ENCODE data around the gene PPEF1. TPM values are rescaled to one million over a fixed set of nuclear protein-coding genes. Genes with fewer than 3 reads are reported as not detected.

The PPEF1 gene
- total RNA-seq, 1 experiment from 2014 or later, result 0.52 TPM

- no peak overlapping the region for H2BK15ac ChIP-seq (ENCODE audit: low read depth, low read length)
- Mint-ChIP-seq H3K27me3 (ENCODE audit: low read depth) (no peaks in the 10 kb centered on the region; the same call in 1 of the 2 replicates), H3K27ac (no peak overlapping the region), H3K4me1 (peaks cover 20 to 21% of the 10 kb centered on the region in 2 experiments), H3K4me3 (no peak overlapping the region), H3K9me3 (peaks cover 67 to 78% of the 10 kb centered on the region in 2 experiments), H3K36me3 (ENCODE audit: insufficient read depth in 1 of 3, low read depth in 3 of 3) (peaks cover 0 to 2% (median 0%) of the 10 kb centered on the region in 3 experiments; a peak in 4 of 7 replicates)
- H4K20me1 ChIP-seq (ENCODE audit: control insufficient read depth, insufficient read depth, insufficient read length), result no peaks in the 10 kb centered on the region
- no peak overlapping the region for H2BK120ac ChIP-seq (ENCODE audit: low read depth, low read length, poor library complexity, severe bottlenecking)
- no peak overlapping the region for H3T11ph ChIP-seq (ENCODE audit: low read length)
- H3K14ac ChIP-seq (ENCODE audit: insufficient read depth, low read length), result no peak overlapping the region
- whole genome bisulfite sequencing (ENCODE audit: extremely low coverage, insufficient read length, low lambda C conversion rate), result no CpG with 5 or more reads among the region's 2 CpGs
- H2AFZ ChIP-seq (ENCODE audit: low read length), result no peak overlapping the region
- H3K23me2 ChIP-seq (ENCODE audit: insufficient read length, low read depth, low read length, poor library complexity, severe bottlenecking), result no peaks in the 10 kb centered on the region
- no peak for DNase-seq
- H3K4ac ChIP-seq (ENCODE audit: low read depth, low read length), result no peak overlapping the region
- no peaks in the 10 kb centered on the region for H3K79me1 ChIP-seq (ENCODE audit: insufficient read depth, low read depth, low read length, poor library complexity, severe bottlenecking)
- no peak overlapping the region for H2BK5ac ChIP-seq (ENCODE audit: insufficient read length, low read length)
- no peaks in the 10 kb centered on the region; the same call in 1 of the 2 replicates for H3K4me1 ChIP-seq (ENCODE audit: insufficient read depth, low read length)
- no peak overlapping the region for H2BK12ac ChIP-seq (ENCODE audit: insufficient read length, low read depth, low read length)
- no peaks in the 10 kb centered on the region for H3K79me2 ChIP-seq (ENCODE audit: insufficient read depth, low read length)
- no peak overlapping the region for H3K56ac ChIP-seq (ENCODE audit: insufficient read length, low read depth, low read length)
- H2AK5ac ChIP-seq (ENCODE audit: insufficient read length, low read length), result no peak overlapping the region
- H4K8ac ChIP-seq (replicated peaks; ENCODE audit: insufficient read length, low read depth, low read length), result no peak overlapping the region
- TF ChIP-seq, protein P1, sequence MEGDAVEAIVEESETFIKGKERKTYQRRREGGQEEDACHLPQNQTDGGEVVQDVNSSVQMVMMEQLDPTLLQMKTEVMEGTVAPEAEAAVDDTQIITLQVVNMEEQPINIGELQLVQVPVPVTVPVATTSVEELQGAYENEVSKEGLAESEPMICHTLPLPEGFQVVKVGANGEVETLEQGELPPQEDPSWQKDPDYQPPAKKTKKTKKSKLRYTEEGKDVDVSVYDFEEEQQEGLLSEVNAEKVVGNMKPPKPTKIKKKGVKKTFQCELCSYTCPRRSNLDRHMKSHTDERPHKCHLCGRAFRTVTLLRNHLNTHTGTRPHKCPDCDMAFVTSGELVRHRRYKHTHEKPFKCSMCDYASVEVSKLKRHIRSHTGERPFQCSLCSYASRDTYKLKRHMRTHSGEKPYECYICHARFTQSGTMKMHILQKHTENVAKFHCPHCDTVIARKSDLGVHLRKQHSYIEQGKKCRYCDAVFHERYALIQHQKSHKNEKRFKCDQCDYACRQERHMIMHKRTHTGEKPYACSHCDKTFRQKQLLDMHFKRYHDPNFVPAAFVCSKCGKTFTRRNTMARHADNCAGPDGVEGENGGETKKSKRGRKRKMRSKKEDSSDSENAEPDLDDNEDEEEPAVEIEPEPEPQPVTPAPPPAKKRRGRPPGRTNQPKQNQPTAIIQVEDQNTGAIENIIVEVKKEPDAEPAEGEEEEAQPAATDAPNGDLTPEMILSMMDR (conservative IDR thresholded peaks at IDR 0.05), result no peak
- no peak overlapping the region for H3K23ac ChIP-seq (ENCODE audit: insufficient read length, low read depth, low read length)
- no peaks in the 10 kb centered on the region for H3K27me3 ChIP-seq (ENCODE audit: insufficient read depth, low read length)
- peaks cover 26% of the 10 kb centered on the region for H3K9me3 ChIP-seq (ENCODE audit: control insufficient read depth, low read depth, low read length)
- H3K27ac ChIP-seq (ENCODE audit: insufficient read length, low read depth, low read length), result no peak overlapping the region
- H2BK20ac ChIP-seq (ENCODE audit: low read depth, low read length, poor library complexity, severe bottlenecking), result no peak overlapping the region
- H4K5ac ChIP-seq (ENCODE audit: insufficient read length, low read depth, low read length), result no peak overlapping the region
- H3K4me2 ChIP-seq (ENCODE audit: insufficient read depth, insufficient read length, low read length), result no peak overlapping the region
- H3K9ac ChIP-seq (ENCODE audit: extremely low read depth, insufficient read length, low read length), result no peak overlapping the region
- H3K18ac ChIP-seq (ENCODE audit: insufficient read length, low read depth, low read length), result no peak overlapping the region
- H4K91ac ChIP-seq (ENCODE audit: insufficient read length, low read depth, low read length), result no peak overlapping the region
These were observed 46.2 kb downstream of the PPEF1 start for GRCh38 chrX:18753631-18754030.

Data from H9 (cell line).